ENCODE data around the gene PLA2G2C.

Gene PLA2G2C

DNA sequence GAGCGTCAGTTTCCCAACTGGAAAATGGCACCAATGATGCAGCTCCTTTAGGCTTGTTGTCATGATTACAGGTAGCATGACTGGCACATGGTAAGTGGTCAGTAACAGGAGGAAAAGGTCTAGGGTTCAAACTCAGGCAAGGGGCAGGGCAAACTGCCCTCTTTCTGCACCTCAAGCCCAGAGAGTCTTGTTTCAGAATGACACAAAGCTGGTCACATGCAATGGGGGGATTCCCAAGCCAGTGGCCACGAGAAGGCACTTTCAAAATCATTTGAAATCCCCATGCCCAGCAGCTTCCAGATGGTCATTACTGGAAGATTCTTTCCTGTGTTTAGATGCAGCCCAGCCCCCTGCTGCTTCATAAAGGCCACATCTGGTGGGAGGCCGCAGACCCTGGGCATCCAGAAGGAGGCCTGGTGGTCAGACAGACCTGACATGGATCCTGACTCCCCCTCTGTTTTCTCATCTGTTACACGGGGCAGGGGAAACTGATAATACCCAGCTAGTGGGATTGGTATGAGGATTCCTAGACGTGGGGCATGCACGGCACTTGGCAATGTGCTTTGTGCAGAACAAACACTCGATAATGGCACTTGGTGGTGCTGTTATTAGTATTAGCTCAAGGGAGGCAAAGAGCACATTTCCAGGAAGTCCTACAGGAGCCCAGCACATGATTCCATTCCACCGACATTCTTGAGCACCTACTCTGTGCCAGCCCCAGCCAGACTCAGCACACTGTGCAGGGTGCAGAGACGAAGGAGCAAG lies 60.1 kb downstream of the PLA2G2C start:
- DNase-seq: no peak

GRCh38 chr1:20125100-20125499 lies 61.2 kb downstream of the PLA2G2C start:
- no peak for DNase-seq

- DNase-seq: no peak
Observed at GRCh38 chr1:20124456-20125057, 61.8 kb downstream of the PLA2G2C start.

DNA sequence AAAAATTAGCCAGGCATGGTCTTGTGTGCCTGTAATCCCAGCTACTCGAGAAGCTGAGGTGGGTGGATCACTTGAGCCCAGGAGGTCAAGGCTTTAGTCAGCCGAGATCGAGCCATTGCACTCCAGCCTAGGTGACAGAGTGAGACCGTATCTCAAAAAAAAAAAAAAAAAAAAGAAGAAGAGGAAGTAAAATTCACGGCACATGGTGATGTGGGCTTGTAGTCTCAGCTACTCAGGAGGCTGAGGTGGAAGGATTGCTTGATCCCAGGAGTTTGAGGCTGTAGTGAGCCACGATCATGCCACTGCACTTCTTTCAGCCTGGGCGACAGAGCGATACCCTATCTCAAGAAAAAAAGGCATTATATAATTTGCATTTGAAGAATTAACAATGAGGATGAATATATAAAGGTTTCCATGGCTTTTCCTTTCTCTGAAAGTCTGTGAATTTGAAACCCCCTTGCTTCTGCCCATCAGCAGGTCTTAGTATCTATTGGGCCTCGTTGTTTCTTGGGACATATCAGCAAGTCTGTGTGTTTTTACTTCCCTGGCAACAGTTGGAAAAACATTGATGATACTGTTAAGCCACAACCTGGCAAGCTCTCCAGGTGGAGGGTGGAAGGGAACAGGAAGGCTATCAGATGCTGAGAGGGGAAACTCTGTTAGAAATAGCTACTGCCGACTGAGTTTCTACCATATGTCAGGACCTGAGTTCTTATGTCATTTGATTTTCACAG lies 62.4 kb downstream of the PLA2G2C start:
- DNase-seq: no peak

- no peak for DNase-seq
Observed at GRCh38 chr1:20120796-20121195, 65.5 kb downstream of the PLA2G2C start.

GRCh38 chr1:20119347-20119746 lies 67.0 kb downstream of the PLA2G2C start, which contains the start of gene PLA2G2D:
TSS of gene PLA2G2D (minus strand) at chr1:20119536. CDS start at chr1:20119498, 38 bp downstream.
- no peak for DNase-seq

- DNase-seq: no peak
Observed at GRCh38 chr1:20117236-20117635, 69.1 kb downstream of the PLA2G2C start.

DNA sequence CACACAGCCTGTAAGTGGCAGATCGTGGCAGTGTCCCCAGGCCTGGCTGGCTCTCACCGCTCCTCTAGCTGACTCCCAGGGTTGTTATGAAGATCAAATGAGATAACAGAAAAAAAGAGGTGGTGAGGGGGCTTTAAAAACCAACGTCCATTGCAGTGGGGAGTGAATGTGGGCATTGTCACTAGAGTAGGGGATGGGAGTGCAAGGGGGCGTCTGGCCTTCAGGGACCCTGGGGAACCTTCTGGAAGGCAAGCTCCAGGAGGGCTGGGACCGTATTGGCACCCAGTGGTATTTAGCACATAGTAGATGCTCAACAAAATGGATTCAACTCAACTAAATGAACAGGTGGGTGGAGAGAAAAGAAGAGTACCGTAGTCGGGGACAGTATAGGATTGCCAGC lies 70.4 kb downstream of the PLA2G2C start:
- no peak for DNase-seq

DNA sequence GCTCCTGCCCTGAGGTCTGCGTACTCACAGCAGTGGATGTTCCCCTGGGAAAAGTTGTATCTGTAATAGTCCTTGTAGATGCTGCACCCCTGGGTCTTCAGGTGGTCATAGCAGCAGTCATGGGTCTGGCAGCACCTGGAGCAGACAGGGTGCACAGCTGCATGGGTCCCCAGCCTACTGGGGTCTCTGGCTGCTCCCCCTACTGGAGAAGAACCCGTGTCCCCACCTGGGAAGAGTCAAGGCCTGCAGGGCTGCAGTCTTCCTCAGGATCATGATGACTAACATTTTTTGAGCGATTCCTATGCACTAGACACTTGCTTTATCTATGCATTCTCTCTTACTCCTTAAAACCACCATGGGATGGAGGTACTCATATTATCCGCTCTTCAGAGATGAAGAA lies 70.8 kb downstream of the PLA2G2C start:
- DNase-seq: no peak

DNA sequence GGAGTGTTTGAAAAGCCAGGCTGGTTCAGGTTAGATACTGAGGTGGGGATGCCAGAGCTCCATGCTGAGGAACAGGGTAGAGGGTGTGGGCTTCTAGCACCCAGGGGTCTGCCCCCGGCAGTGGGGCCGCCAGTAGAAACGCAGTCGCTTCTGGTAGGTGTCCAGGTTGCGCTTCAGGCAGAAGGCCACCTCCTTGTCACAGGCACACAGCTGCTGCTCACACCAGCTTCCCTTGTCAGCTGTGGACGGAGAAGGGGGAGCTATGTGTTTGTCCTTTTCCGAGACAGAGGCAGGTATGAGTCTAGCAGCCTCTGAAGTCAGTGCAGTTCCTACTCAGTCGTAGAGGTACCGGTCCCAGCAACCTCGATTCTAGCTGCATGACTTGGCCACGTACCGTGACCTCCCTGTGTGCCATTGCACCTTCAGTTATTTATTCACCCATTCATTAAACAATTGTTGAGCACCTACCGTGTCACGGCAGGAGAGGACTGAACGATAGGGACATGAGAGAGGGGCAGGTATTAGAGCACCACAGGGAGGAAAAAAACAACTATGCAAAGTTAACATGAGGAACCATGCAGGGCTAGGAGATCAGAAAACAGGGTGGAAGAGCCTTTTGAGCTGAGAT lies 72.2 kb downstream of the PLA2G2C start:
- no peak for DNase-seq
